Astrocyte of the hippocampus (primary cell): ENCODE data around the gene FAF1.

Experiments used
- DNase-seq: peaks from one replicate; pipeline ENCODE4 v3.0.0; 2011; ENCODE audit warnings: low read depth, low spot score

FAF1 gene

GRCh38 chr1:50644447-50645105 is 315.5 kb downstream of the FAF1 start:
- DNase-seq: no peak

GRCh38 chr1:50637460-50637859 is 322.6 kb downstream of the FAF1 start:
- DNase-seq: no peak

- DNase-seq: no peak
Observed at GRCh38 chr1:50634251-50634650, 325.8 kb downstream of the FAF1 start.

- no peak for DNase-seq
Observed at GRCh38 chr1:50633465-50633864, 326.6 kb downstream of the FAF1 start.

- no peak for DNase-seq
Observed at GRCh38 chr1:50631161-50631560, 328.9 kb downstream of the FAF1 start.

GRCh38 chr1:50622259-50622658 is 337.8 kb downstream of the FAF1 start:
- no peak for DNase-seq

GRCh38 chr1:50620680-50621329 is 339.3 kb downstream of the FAF1 start:
- DNase-seq: peak; percentile 78

GRCh38 chr1:50615036-50615750 is 344.9 kb downstream of the FAF1 start:
- DNase-seq: no peak

- peak; percentile 16 for DNase-seq
Observed at GRCh38 chr1:50611675-50612074, 348.4 kb downstream of the FAF1 start.

- no peak for DNase-seq
Observed at GRCh38 chr1:50610563-50610962, 349.5 kb downstream of the FAF1 start.

GRCh38 chr1:50609508-50609907 is 350.6 kb downstream of the FAF1 start:
- DNase-seq: no peak

- DNase-seq: peak; percentile 81
Observed at GRCh38 chr1:50605186-50605875, 354.7 kb downstream of the FAF1 start.

- no peak for DNase-seq
Observed at GRCh38 chr1:50604580-50604979, 355.5 kb downstream of the FAF1 start.

GRCh38 chr1:50603274-50604271 is 356.5 kb downstream of the FAF1 start:
- peak; percentile 67 for DNase-seq

GRCh38 chr1:50599546-50599945 is 360.5 kb downstream of the FAF1 start:
- DNase-seq: no peak

GRCh38 chr1:50595874-50596273 is 364.2 kb downstream of the FAF1 start:
- no peak for DNase-seq

- DNase-seq: no peak
Observed at GRCh38 chr1:50593515-50593914, 366.6 kb downstream of the FAF1 start.

GRCh38 chr1:50591598-50591997 is 368.5 kb downstream of the FAF1 start:
- DNase-seq: no peak

GRCh38 chr1:50582346-50582745 is 377.7 kb downstream of the FAF1 start:
- DNase-seq: no peak

- DNase-seq: peak; percentile 79
Observed at GRCh38 chr1:50570066-50570468, 390.0 kb downstream of the FAF1 start.

- DNase-seq: no peak
Observed at GRCh38 chr1:50568782-50569181, 391.3 kb downstream of the FAF1 start.
